Muscle layer of duodenum (tissue), 2 donors: Measurements from ENCODE around the gene ICAM1.

Source experiments
- H3K27ac ChIP-seq: one replicate; pipeline ENCODE4 v1.7.0; 2013; ENCODE audit warnings: mild to moderate bottlenecking, low read length
- H3K27me3 ChIP-seq: one replicate; pipeline ENCODE4 v1.7.0; 2013; ENCODE audit warnings: low read depth, mild to moderate bottlenecking, control low read depth, low read length
- H3K36me3 ChIP-seq, 2 donors: one replicate each; pipeline ENCODE4 v1.7.0; 2013; ENCODE audit warnings: low read length in 2 of 2, control low read depth in 1 of 2, mild to moderate bottlenecking in 1 of 2; ENCODE audit not compliant: insufficient read depth in 2 of 2, control insufficient read depth in 1 of 2
- H3K4me1 ChIP-seq, 2 donors: one replicate each; pipeline ENCODE4 v1.7.0; 2013; ENCODE audit warnings: low read length in 2 of 2, mild to moderate bottlenecking in 2 of 2, control low read depth in 1 of 2, moderate library complexity in 1 of 2; ENCODE audit not compliant: insufficient read depth in 2 of 2, control insufficient read depth in 1 of 2
- H3K4me3 ChIP-seq, 2 donors: one replicate each; pipeline ENCODE4 v1.7.0; 2013; ENCODE audit warnings: low read length in 2 of 2, low read depth in 1 of 2, mild to moderate bottlenecking in 1 of 2
- H3K9me3 ChIP-seq, 2 donors: one replicate each; pipeline ENCODE4 v1.7.0; 2013; ENCODE audit warnings: low read length in 2 of 2, control low read depth in 1 of 2, mild to moderate bottlenecking in 1 of 2; ENCODE audit not compliant: control insufficient read depth in 1 of 2
- donor health status: healthy.

ICAM1 gene

GRCh38 chr19:10245189-10245939, 25.6 kb upstream of the ICAM1 start:
- no peaks in the 10 kb centered on the region for H3K36me3 ChIP-seq
- H3K9me3 ChIP-seq, result no peaks in the 10 kb centered on the region
- no peaks in the 10 kb centered on the region for H3K4me1 ChIP-seq
- H3K27me3 ChIP-seq, result no peaks in the 10 kb centered on the region
- no peak overlapping the region for H3K4me3 ChIP-seq
- H3K27ac ChIP-seq, result no peak overlapping the region

- H3K4me1 ChIP-seq, result peaks cover 0 to 5% of the 10 kb centered on the region in 2 donors
- H3K36me3 ChIP-seq, result no peaks in the 10 kb centered on the region
- H3K9me3 ChIP-seq, result no peaks in the 10 kb centered on the region
- H3K27me3 ChIP-seq, result no peaks in the 10 kb centered on the region
- no peak overlapping the region for H3K4me3 ChIP-seq
- no peak overlapping the region for H3K27ac ChIP-seq
Observed at GRCh38 chr19:10246511-10246910, 24.4 kb upstream of the ICAM1 start.

- peaks cover 0 to 15% of the 10 kb centered on the region in 2 donors for H3K4me1 ChIP-seq
- peak within 1 kb of the TSS; percentile 72 for H3K27ac ChIP-seq
- no peaks in the 10 kb centered on the region for H3K27me3 ChIP-seq
- H3K9me3 ChIP-seq, result no peaks in the 10 kb centered on the region
- peaks cover 8 to 30% of the 10 kb centered on the region in 2 donors for H3K36me3 ChIP-seq
- H3K4me3 ChIP-seq, result peak within 1 kb of the TSS; percentile 80 to 91
Observed at GRCh38 chr19:10251792-10252694, 18.9 kb upstream of the ICAM1 start, which contains the start of gene MRPL4. Gene MRPL4 (plus strand): TSS chr19:10252214. CDS start chr19:10252254, 40 bp downstream.

- Histone ChIP-seq H3K4me1 (peaks cover 0 to 15% of the 10 kb centered on the region in 2 donors), H3K9me3 (no peaks in the 10 kb centered on the region), H3K36me3 (peaks cover 15 to 36% of the 10 kb centered on the region in 2 donors), H3K4me3 (peak overlapping the region; percentile 80 to 91), H3K27me3 (no peaks in the 10 kb centered on the region), H3K27ac (peak overlapping the region; percentile 72)
Observed at GRCh38 chr19:10252707-10253106, 18.2 kb upstream of the ICAM1 start.

- H3K27ac ChIP-seq, result no peak overlapping the region
- H3K4me1 ChIP-seq, result peaks cover 0 to 15% of the 10 kb centered on the region in 2 donors
- no peak overlapping the region for H3K4me3 ChIP-seq
- peaks cover 24 to 46% of the 10 kb centered on the region in 2 donors for H3K36me3 ChIP-seq
- H3K9me3 ChIP-seq, result no peaks in the 10 kb centered on the region
- no peaks in the 10 kb centered on the region for H3K27me3 ChIP-seq
Observed at GRCh38 chr19:10254244-10254643, 16.7 kb upstream of the ICAM1 start.

GRCh38 chr19:10255358-10255757, 15.6 kb upstream of the ICAM1 start:
- no peaks in the 10 kb centered on the region for H3K9me3 ChIP-seq
- H3K27me3 ChIP-seq, result no peaks in the 10 kb centered on the region
- peaks cover 0 to 15% of the 10 kb centered on the region in 2 donors for H3K4me1 ChIP-seq
- H3K27ac ChIP-seq, result no peak overlapping the region
- H3K4me3 ChIP-seq, result no peak overlapping the region
- H3K36me3 ChIP-seq, result peaks cover 24 to 52% of the 10 kb centered on the region in 2 donors

GRCh38 chr19:10256551-10256950, 14.4 kb upstream of the ICAM1 start:
- Histone ChIP-seq H3K27ac (no peak overlapping the region), H3K9me3 (no peaks in the 10 kb centered on the region), H3K4me3 (no peak overlapping the region), H3K27me3 (no peaks in the 10 kb centered on the region), H3K4me1 (peaks cover 0 to 10% of the 10 kb centered on the region in 2 donors), H3K36me3 (peaks cover 24 to 52% of the 10 kb centered on the region in 2 donors)

- Histone ChIP-seq H3K4me1 (peaks cover 0 to 10% of the 10 kb centered on the region in 2 donors), H3K27me3 (no peaks in the 10 kb centered on the region), H3K9me3 (no peaks in the 10 kb centered on the region), H3K4me3 (no peak overlapping the region), H3K27ac (no peak overlapping the region), H3K36me3 (peaks cover 24 to 52% of the 10 kb centered on the region in 2 donors)
Observed at GRCh38 chr19:10256970-10257615, 13.8 kb upstream of the ICAM1 start.

GRCh38 chr19:10258080-10258710, 12.7 kb upstream of the ICAM1 start:
- Histone ChIP-seq H3K27me3 (no peaks in the 10 kb centered on the region), H3K9me3 (no peaks in the 10 kb centered on the region), H3K36me3 (peaks cover 24 to 52% of the 10 kb centered on the region in 2 donors), H3K4me3 (no peak overlapping the region), H3K27ac (no peak overlapping the region), H3K4me1 (peaks cover 0 to under 1% of the 10 kb centered on the region in 2 donors)

GRCh38 chr19:10259162-10259905, 11.6 kb upstream of the ICAM1 start:
- Histone ChIP-seq H3K4me3 (no peak overlapping the region), H3K36me3 (peaks cover 24 to 48% of the 10 kb centered on the region in 2 donors), H3K9me3 (no peaks in the 10 kb centered on the region), H3K27ac (no peak overlapping the region), H3K27me3 (no peaks in the 10 kb centered on the region), H3K4me1 (no peaks in the 10 kb centered on the region)
